ENCODE measurements around the gene GPX3. TPM values are rescaled to one million over a fixed set of nuclear protein-coding genes. Genes with fewer than 3 reads are reported as not detected.

Gene GPX3
- total RNA-seq, 1 donor = 11.3 TPM

GRCh38 chr5:151008906-151009305 lies 11.5 kb upstream of the GPX3 start:
- DNase-seq (ENCODE audit: low read depth) = no peak
- no peak for TF ChIP-seq CTCF (IDR thresholded peaks at IDR 0.05; ENCODE audit: insufficient read depth, low read length)
- no peak overlapping the region for H3K4me3 ChIP-seq (ENCODE audit: low read depth, low read length)

DNA sequence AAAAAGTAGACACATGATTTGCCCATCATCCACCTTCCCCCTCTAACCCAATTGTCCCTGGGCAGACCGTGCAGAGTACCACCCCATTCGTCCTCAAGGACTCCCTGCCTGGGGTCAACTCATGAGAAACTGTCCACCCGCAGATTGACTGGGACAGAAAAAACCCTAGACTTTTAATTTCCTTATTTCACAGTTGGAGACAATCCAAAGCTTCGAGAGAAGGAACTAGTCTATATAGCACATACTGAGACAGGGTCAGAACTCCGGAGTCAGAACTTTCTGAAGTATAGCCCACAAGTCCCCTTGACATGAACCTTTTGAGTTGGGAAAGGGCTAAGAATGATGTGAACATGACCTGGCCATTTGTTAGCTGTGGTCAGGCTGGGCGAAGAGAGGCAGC lies 7.5 kb upstream of the GPX3 start:
- DNase-seq (ENCODE audit: low read depth) = no peak
- no peak overlapping the region for H3K4me3 ChIP-seq (ENCODE audit: low read depth, low read length)
- TF ChIP-seq CTCF (IDR thresholded peaks at IDR 0.05; ENCODE audit: insufficient read depth, low read length) = no peak

DNA sequence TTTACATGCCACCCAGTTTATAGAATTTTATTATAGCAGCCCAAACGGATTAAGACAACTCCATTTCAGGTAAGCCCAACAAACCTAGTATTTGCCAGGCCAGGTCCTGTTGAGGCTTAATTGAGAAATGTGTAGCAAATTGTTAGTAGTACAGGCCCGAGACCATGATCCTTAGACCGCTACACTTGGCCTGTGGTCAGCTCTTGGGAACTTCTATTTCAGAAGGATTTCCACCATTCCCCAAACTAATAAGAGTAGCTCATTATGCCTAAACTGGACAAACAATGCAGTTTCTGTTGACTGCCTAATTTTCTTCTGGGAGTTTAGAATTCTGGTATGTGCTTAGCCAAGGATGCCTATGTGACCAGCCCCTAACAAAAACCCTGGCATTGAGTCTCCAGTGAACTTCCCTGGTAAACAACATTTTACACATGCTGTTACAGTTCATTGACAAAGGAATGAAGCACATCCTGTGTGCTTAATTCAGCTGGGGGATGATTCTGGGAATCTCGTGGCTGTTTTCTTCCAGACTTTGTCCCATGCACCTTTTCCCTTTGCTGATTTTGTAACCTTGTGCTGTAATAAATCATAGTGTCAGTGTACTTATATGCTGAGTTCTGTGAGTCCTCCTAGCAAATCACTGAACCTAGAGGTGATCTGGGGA lies 5.6 kb upstream of the GPX3 start:
- no peak overlapping the region for H3K4me3 ChIP-seq (ENCODE audit: low read depth, low read length)
- TF ChIP-seq CTCF (IDR thresholded peaks at IDR 0.05; ENCODE audit: insufficient read depth, low read length) = no peak
- no peak for DNase-seq (ENCODE audit: low read depth)

DNA sequence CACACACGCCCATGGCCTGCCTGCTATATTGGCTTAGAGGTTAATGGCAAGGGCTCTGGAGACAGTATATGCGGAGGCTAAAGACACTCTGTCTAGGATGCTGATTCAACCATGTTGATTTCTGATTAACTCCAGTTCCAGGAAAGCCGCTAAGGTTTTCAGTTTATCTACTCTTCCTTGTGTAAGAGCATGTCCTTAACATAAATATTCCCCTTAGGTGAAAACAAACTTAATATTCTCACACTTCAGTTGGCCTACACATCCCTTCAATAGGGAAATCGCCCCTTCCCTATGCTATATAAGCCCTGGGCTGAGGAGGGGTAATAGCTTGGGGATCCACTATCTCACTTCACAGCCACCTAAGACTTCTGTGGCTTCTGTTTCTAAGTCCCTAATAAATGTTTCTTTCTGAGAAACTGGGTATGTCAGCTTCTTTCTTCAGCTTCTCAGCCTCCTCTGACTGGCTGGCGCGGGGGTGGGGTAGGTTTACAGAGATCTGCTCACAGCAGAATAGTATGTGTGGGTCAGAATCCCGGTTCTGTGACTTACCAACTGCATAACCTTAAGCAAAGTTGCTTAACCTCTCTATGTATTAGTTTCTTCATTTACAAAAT lies 4.3 kb upstream of the GPX3 start:
- H3K4me3 ChIP-seq (ENCODE audit: low read depth, low read length) = no peak overlapping the region
- no peak for TF ChIP-seq CTCF (IDR thresholded peaks at IDR 0.05; ENCODE audit: insufficient read depth, low read length)

DNA sequence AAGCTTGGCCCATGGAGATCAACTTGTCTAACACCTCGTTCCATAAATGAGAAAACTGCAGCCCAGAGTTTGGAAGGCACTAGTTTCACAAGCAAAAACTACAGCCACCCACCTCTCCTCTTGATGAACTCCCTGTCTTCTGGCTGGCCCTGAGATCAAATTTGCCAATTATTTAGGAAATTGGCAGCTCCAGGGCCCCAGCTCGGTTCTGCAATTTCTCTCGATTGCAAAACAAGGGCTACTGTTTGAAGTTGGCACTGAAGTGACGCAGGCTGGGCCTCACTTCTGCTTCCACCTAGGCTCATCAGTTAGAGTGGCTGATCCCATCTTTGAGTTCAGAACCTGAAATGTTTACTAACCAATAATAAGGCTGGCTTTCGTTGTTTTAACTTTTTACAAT lies 3.7 kb upstream of the GPX3 start:
- TF ChIP-seq CTCF (IDR thresholded peaks at IDR 0.05; ENCODE audit: insufficient read depth, low read length) = no peak
- no peak for DNase-seq (ENCODE audit: low read depth)
- H3K4me3 ChIP-seq (ENCODE audit: low read depth, low read length) = no peak overlapping the region

More for the DNA sequence above, 4.3 kb upstream of the GPX3 start:
- DNase-seq (ENCODE audit: low read depth) = no peak

- no peak for DNase-seq (ENCODE audit: low read depth)
- TF ChIP-seq CTCF (IDR thresholded peaks at IDR 0.05; ENCODE audit: insufficient read depth, low read length) = no peak
- H3K4me3 ChIP-seq (ENCODE audit: low read depth, low read length) = no peak overlapping the region
Measured at GRCh38 chr5:151017897-151018296, 2.5 kb upstream of the GPX3 start.
